Ascending aorta (tissue), 2 donors: ENCODE measurements around the gene RSU1. TPM values are rescaled to one million over a fixed set of nuclear protein-coding genes. Genes with fewer than 3 reads are reported as not detected.

Source experiments
- DNase-seq, 2 donors: peaks; one replicate each; pipeline ENCODE4 v3.0.0-alpha.2; 2019; ENCODE audit warnings: low spot score in 2 of 2
- H3K27ac ChIP-seq, 2 donors: fragments of 200-600 bp; sonication (generic); one replicate each; pipeline ENCODE4 v1.5.1; 2016 to 2017; ENCODE audit warnings: mild to moderate bottlenecking in 1 of 2
- H3K27me3 ChIP-seq: fragments of 200-600 bp; sonication (generic); one replicate; pipeline ENCODE4 v1.5.1; 2017
- H3K36me3 ChIP-seq, 2 donors: fragments of 200-600 bp; sonication (generic); one replicate each; pipeline ENCODE4 v1.5.1; 2016
- H3K4me1 ChIP-seq, 2 donors: fragments of 200-600 bp; sonication (generic); one replicate each; pipeline ENCODE4 v1.5.1; 2016 to 2017; ENCODE audit warnings: mild to moderate bottlenecking in 1 of 2
- H3K4me3 ChIP-seq, 2 donors: fragments of 200-600 bp; sonication (generic); one replicate each; pipeline ENCODE4 v1.5.1; 2016 to 2017; ENCODE audit warnings: mild to moderate bottlenecking in 1 of 2
- H3K9me3 ChIP-seq, 2 donors: fragments of 200-600 bp; sonication (generic); one replicate each; pipeline ENCODE4 v1.5.1; 2016
- CTCF ChIP-seq, 3 experiments: fragments of 200-600 bp in 2 of 3; fragments of 450-650 bp in 1 of 3; sonication (generic) in 2 of 3; IDR thresholded peaks; one replicate each; pipeline ENCODE4 v1.5.1; 2016 to 2019; ENCODE audit warnings: antibody characterized with exemption in 3 of 3, mild to moderate bottlenecking in 1 of 3, moderate library complexity in 1 of 3
- intact Hi-C: fragments of 100-400 bp; cut with DNase I; formaldehyde crosslinking; loops from one replicate; pipeline ENCODE4 v1.15.1; 2023
- total RNA-seq: library from RNA; depleted of rRNA; stranded (reverse); fragments of >200 nt; gene quantifications from one replicate; pipeline ENCODE4 v1.1.0, GENCODE V29; 2016

The RSU1 gene
- total RNA-seq, 1 donor from 2014 or later, result 82.2 TPM

GRCh38 chr10:16737420-16737819 lies 79.8 kb downstream of the RSU1 start:
- intact Hi-C loops, result no loop called here
- no peak for TF ChIP-seq CTCF (IDR thresholded peaks at IDR 0.05)
- Histone ChIP-seq H3K27ac (no peak overlapping the region), H3K27me3 (no peaks in the 10 kb centered on the region), H3K36me3 (peaks cover 8 to 49% of the 10 kb centered on the region in 2 donors), H3K4me3 (no peak overlapping the region), H3K9me3 (peaks cover 0 to 13% of the 10 kb centered on the region in 2 donors), H3K4me1 (no peaks in the 10 kb centered on the region)
- DNase-seq, result no peak

GRCh38 chr10:16735671-16736070 lies 81.6 kb downstream of the RSU1 start:
- Histone ChIP-seq H3K4me3 (no peak overlapping the region), H3K27me3 (no peaks in the 10 kb centered on the region), H3K4me1 (no peaks in the 10 kb centered on the region), H3K36me3 (peaks cover 7 to 49% of the 10 kb centered on the region in 2 donors), H3K9me3 (peaks cover 0 to 12% of the 10 kb centered on the region in 2 donors), H3K27ac (no peak overlapping the region)
- intact Hi-C loops, result no loop called here
- no peak for DNase-seq
- TF ChIP-seq CTCF (IDR thresholded peaks at IDR 0.05), result no peak

GRCh38 chr10:16732376-16732775 lies 84.8 kb downstream of the RSU1 start:
- H3K9me3 ChIP-seq, result peaks cover 0 to 5% of the 10 kb centered on the region in 2 donors
- intact Hi-C loops, result no loop called here
- no peak for DNase-seq
- H3K36me3 ChIP-seq, result peaks cover 7 to 42% of the 10 kb centered on the region in 2 donors
- no peak overlapping the region for H3K27ac ChIP-seq
- H3K4me3 ChIP-seq, result no peak overlapping the region
- H3K4me1 ChIP-seq, result no peaks in the 10 kb centered on the region
- H3K27me3 ChIP-seq, result no peaks in the 10 kb centered on the region
- TF ChIP-seq CTCF (IDR thresholded peaks at IDR 0.05), result no peak

DNA sequence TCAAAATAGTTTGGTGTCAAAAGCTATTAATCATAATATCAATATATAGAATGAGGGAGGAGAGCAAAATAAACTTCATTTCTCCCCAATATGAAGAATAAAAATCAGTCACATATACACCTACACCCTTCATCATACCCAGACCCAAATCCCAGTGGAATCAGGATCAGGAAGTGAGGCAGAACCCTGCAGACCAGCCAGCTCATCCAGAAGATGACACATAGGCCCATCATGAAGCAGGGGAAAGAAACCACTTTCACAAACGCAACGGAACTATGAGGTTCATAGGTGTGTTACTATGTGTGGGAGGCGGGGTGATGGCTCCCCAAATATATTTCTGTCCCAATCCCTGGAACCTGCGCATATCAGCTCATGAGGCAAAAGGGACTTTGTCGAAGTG lies 89.0 kb downstream of the RSU1 start:
- no peak for TF ChIP-seq CTCF (IDR thresholded peaks at IDR 0.05)
- H3K27ac ChIP-seq, result no peak overlapping the region

DNA sequence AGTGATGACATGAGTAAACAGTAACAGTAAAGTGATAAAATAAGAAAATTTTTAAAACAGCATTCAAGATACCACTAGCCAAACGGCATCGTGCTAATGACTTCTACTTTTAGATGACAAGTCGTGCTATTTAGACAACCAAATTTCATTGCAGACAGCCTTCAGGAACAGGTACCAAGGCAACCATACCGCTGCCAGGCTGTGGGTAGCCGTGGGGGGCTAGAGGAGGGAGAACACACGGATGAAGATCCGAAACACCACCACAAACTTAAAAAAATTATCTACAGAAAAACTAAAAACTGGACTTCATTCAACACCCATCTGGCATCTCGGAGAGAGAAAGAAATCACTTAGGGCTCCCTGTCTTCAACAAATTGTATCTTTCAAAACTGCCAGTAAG lies 89.6 kb downstream of the RSU1 start:
- Histone ChIP-seq H3K27ac (no peak overlapping the region), H3K36me3 (peaks cover 3 to 27% of the 10 kb centered on the region in 2 donors), H3K27me3 (no peaks in the 10 kb centered on the region), H3K4me3 (no peak overlapping the region), H3K9me3 (no peaks in the 10 kb centered on the region), H3K4me1 (no peaks in the 10 kb centered on the region)
- TF ChIP-seq CTCF (IDR thresholded peaks at IDR 0.05), result no peak
- intact Hi-C loops, result no loop called here
- DNase-seq, result no peak

More for the DNA sequence above, 89.0 kb downstream of the RSU1 start:
- peaks cover 3 to 31% of the 10 kb centered on the region in 2 donors for H3K36me3 ChIP-seq
- intact Hi-C loops, result no loop called here
- H3K4me3 ChIP-seq, result no peak overlapping the region
- DNase-seq, result no peak
- no peaks in the 10 kb centered on the region for H3K4me1 ChIP-seq
- no peaks in the 10 kb centered on the region for H3K27me3 ChIP-seq
- no peaks in the 10 kb centered on the region for H3K9me3 ChIP-seq

DNA sequence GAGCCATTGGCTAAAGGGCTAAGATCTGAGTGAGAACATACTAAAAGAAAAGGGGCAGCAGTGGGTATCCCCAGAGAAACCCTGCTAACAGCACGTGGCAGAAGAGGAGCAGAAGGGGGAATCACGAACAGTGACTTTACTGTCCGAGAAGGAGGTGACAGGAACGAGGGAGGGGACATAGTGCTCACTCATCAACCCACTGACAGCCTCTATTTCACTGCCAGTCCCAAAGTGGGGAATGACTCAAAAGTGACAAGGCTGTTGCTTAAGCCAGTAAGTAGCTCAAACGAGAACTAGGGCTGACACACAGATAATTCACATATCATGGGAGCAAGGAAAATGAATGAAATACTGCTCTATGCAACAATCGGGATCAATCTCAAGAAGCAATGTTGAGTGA lies 92.7 kb downstream of the RSU1 start:
- H3K36me3 ChIP-seq, result peaks cover 0 to 14% of the 10 kb centered on the region in 2 donors

More for the DNA sequence above, 92.7 kb downstream of the RSU1 start:
- Histone ChIP-seq H3K27ac (no peak overlapping the region), H3K4me1 (no peaks in the 10 kb centered on the region), H3K27me3 (no peaks in the 10 kb centered on the region), H3K4me3 (no peak overlapping the region), H3K9me3 (no peaks in the 10 kb centered on the region)
- intact Hi-C loops, result no loop called here
- no peak for DNase-seq
- no peak for TF ChIP-seq CTCF (IDR thresholded peaks at IDR 0.05)
